Measurements from ENCODE around the gene RHBDL2. TPM values are rescaled to one million over a fixed set of nuclear protein-coding genes. Genes with fewer than 3 reads are reported as not detected.
A peak's percentile ranks its signal among the peaks of the same experiment; 100 is the strongest.

RHBDL2 gene
- total and polyA plus RNA-seq, 2 of the 13 experiments (the other 11 are each of a cell fraction or from before 2014, with no cell fraction given), result 3.3 to 5.4 TPM

- TF ChIP-seq GRHL1 (CRISPR knock-in tag; conservative IDR thresholded peaks at IDR 0.05), result no peak
- TF ChIP-seq ZNF670 (CRISPR knock-in tag; IDR thresholded peaks at IDR 0.05; ENCODE audit: borderline replicate concordance), result no peak
- TF ChIP-seq ARNT2 (CRISPR knock-in tag; IDR thresholded peaks at IDR 0.05; ENCODE audit: low read depth), result peak; percentile 44; the same call in 1 of the 2 replicates
- peak; percentile 76 for TF ChIP-seq MXD3 (CRISPR knock-in tag; IDR thresholded peaks at IDR 0.05)
- no peak for TF ChIP-seq ZNF720 (CRISPR knock-in tag; IDR thresholded peaks at IDR 0.05)
- TF ChIP-seq NCOA2 (CRISPR knock-in tag; IDR thresholded peaks at IDR 0.05), result peak; percentile 26; the same call in 1 of the 2 replicates
- no peak for TF ChIP-seq ZNF326 (CRISPR knock-in tag; IDR thresholded peaks at IDR 0.05; ENCODE audit: borderline replicate concordance)
- no peak for TF ChIP-seq HIC2 (CRISPR knock-in tag; IDR thresholded peaks at IDR 0.05; ENCODE audit: low read depth)
- no peak for TF ChIP-seq LBX2 (CRISPR knock-in tag; IDR thresholded peaks at IDR 0.05; ENCODE audit: borderline replicate concordance)
- TF ChIP-seq NFYB (CRISPR knock-in tag; IDR thresholded peaks at IDR 0.05), result no peak; the same call in 1 of the 2 replicates
- TF ChIP-seq ATF7 (IDR thresholded peaks at IDR 0.05), result no peak
- TF ChIP-seq ATF7 (CRISPR knock-in tag; IDR thresholded peaks at IDR 0.05), result no peak
- TF ChIP-seq TIGD3 (CRISPR knock-in tag; IDR thresholded peaks at IDR 0.05; ENCODE audit: borderline replicate concordance), result no peak
- no peak for TF ChIP-seq NKX3-1 (CRISPR knock-in tag; IDR thresholded peaks at IDR 0.05)
- TF ChIP-seq HDAC6 (IDR thresholded peaks at IDR 0.05; ENCODE audit: low read depth, low read length), result no peak
- no peak for TF ChIP-seq MBNL3 (CRISPR knock-in tag; conservative IDR thresholded peaks at IDR 0.05)
- TF ChIP-seq MLX (CRISPR knock-in tag; IDR thresholded peaks at IDR 0.05), result no peak
- TF ChIP-seq ZBTB7B (CRISPR knock-in tag; IDR thresholded peaks at IDR 0.05), result peak; percentile 29; the same call in 1 of the 2 replicates
- TF ChIP-seq ZNF7 (CRISPR knock-in tag; IDR thresholded peaks at IDR 0.05), result no peak
- no peak for TF ChIP-seq NFATC3 (CRISPR knock-in tag; IDR thresholded peaks at IDR 0.05)
- TF ChIP-seq TEF (CRISPR knock-in tag; IDR thresholded peaks at IDR 0.05), result no peak
- no peak; the same call in 1 of the 2 replicates for TF ChIP-seq CBFB (CRISPR knock-in tag; IDR thresholded peaks at IDR 0.05)
- TF ChIP-seq ARNTL (CRISPR knock-in tag; IDR thresholded peaks at IDR 0.05), result no peak
Measured at GRCh38 chr1:38873027-38873969, 68.3 kb downstream of the RHBDL2 start, which contains the start of gene MYCBP (continued).
